Activated CD4-positive, alpha-beta T cell treated with anti-CD3 and anti-CD28 coated beads for 1 hour (primary cell): ENCODE measurements around the gene SPATS2.
"Not testable (repeated sequence)": the region's sequence is repeated elsewhere in the genome, so short reads cannot be mapped to it uniquely, and the experiment has no call there.

Experiments used
- DNase-seq: peaks from one replicate; pipeline ENCODE4 v3.0.0-alpha.2; 2020

The SPATS2 gene

GRCh38 chr12:49414364-49414763 is 47.1 kb downstream of the SPATS2 start:
- DNase-seq, result no peak

DNA sequence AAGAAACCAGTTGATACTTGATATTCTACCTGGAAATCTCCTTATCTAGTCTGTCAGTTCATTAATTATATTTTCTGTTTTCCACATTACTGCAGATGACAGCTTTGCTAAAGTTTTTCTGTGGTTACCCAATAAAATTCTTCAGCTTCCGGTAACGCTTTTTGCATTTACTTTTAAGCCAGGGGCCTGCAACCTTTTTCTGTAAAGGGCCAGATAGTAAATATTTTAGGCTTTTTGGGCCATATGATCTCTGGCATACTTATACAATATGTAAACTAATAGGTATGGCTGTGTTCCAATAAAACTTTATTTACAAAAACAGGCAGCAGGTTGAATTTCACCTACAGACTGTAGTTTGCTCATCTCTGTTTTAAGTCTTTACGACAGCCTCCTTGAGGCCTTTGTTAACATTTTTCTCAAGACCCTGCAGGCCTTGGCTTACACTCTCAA is 48.3 kb downstream of the SPATS2 start:
- DNase-seq, result no peak

DNA sequence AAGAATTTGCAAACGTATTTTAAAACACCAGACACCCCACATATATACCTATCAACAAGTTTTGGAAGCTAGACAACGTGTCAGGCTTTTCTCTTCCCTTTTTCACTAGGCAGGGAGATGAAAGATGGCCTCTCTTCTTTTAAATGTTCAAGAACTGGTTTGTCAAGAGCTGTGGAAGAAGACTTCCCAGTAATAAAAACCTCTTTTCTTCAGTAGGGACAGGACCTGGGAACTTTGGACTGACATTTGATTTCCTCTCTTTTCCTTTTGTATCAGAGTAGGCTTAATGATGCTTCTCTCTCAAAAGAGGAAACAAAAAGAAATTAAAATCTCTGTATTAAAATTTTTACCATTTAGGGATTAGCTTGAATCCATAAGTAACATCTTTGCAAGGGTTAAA is 49.6 kb downstream of the SPATS2 start:
- DNase-seq, result no peak

DNA sequence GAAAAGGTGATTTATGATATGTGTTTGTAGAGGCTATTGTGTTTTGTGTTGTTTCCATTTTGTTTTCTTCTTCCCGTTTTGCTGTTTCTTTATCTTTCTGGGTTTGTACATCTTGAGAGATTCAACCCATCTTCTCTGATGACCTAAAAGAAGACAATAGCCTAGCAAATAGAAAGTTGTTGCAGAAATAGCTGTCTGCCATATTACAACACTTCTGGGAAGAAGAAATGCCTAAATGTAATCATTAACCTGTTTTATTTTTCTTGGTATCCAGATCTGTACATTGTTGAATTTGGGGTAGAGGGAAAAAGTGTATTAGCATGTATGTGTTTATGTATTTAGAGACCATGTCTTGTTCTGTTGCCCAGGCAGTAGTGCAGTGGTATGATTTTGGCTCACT is 50.3 kb downstream of the SPATS2 start:
- no peak for DNase-seq

GRCh38 chr12:49420556-49420955 is 53.3 kb downstream of the SPATS2 start:
- DNase-seq, result no peak

GRCh38 chr12:49422114-49422513 is 54.9 kb downstream of the SPATS2 start:
- DNase-seq, result no peak

DNA sequence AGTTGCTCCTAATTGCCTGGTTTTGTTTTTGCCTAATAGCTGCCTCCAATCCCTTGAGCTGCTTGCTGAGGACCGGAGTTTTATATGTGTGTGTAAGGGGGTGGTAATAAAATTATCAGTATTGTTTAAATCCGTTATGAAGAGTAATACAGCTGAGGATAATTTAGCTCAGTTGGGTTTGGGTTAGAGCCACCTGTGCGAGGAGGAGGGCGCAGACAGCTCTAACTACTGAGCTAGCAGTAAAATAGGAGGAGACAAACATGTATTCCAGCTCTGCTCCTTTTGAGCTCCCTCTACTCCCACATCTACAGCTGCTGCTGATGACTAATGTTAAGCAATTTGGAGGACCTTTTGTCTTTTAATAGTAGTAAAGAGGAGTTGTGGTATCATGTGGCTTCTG is 61.5 kb downstream of the SPATS2 start:
- no peak for DNase-seq

DNA sequence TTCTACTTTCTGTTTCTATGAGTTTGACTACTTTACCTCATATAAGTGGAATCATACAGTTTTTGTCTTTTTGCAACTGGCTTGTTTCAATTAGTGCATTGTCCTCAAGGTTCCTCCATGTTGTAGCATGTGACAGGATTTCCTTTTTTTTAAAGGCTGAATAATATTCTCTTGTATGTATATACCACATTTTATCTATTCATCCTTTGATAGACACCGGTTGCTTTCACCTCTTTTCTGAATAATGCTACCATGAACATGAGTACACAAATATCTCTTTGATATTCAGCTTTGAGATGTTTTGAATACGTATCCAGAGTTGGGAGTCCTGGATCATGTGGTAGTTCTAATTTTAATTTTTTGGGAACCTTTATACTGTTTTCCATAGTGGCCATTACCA is 65.4 kb downstream of the SPATS2 start:
- DNase-seq, result no peak

DNA sequence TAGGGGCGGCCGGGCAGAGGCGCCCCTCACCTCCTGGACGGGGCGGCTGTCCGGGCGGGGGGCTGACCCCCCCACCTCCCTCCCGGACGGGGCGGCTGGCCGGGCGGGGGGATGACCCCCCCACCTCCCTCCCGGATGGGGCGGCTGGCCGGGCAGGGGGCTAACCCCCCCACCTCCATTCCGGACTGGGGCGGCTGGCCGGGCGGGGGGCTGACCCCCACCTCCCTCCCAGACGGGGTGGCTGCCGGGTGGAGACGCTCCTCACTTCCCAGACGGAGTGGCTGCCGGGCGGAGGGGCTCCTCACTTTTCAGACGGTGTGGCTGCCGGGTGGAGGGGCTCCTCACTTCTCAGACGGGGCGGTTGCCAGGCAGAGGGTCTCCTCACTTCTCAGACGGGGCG is 69.5 kb downstream of the SPATS2 start:
- not testable (repeated sequence) for DNase-seq

DNA sequence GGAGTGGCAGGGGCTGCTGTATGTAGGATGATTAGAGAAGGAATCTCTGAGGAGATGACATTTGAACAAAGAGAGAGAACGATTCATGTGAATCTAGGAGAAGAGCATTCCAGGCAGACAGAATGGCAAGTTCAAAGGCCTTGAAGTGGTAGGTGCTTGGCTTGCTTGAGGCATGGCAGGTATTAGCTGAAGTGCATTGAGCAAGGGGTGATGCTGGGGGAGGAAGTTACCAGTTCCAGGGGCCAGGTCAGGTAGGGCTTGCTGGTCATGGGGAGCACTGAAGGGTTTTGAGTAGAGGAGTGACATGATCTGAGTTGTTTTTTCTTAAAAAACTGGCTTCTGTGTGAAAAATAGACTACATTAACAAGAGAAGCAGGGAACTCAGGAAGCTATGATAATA is 71.8 kb downstream of the SPATS2 start:
- no peak for DNase-seq

DNA sequence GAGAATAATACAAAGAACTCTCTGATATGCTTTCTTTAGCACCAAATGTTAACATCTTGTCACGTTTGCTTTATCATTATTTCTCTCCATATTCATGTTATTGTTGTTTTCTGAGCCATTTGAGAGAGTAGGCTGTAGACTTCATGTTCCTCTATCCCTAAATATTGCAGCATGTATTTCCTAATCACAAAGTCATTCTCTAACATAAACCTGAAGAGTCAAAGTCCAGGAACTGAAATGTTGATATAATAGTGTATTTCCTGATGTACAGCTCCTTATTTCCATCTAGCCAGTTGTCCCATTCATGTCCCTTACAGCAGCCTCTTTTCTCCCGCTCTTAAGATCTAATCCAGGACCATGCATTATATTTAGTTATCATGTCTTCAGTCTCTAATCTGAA is 72.8 kb downstream of the SPATS2 start:
- DNase-seq, result no peak

DNA sequence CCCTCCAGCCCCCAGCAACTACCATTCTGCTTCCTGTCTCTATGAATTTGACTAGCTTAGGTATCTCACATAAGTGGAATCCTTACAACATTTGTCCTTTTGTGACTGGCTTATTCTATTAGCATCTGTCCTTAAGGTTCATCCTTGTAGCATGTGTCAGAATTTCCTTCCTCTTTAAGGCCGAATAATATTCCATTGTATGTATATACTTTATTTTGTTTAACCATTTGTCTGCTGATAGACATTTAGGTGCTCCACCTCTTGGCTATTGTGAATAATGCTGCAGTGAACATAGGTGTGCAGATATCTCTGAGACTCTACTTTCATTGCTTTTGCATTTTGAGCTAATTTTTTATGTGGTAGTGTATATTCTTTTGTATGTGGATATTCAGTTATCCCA is 75.7 kb downstream of the SPATS2 start:
- no peak for DNase-seq

GRCh38 chr12:49446571-49446970 is 79.3 kb downstream of the SPATS2 start:
- no peak for DNase-seq

GRCh38 chr12:49448858-49449257 is 81.6 kb downstream of the SPATS2 start:
- DNase-seq, result no peak

GRCh38 chr12:49451468-49452259 is 84.4 kb downstream of the SPATS2 start:
- DNase-seq, result no peak

- no peak for DNase-seq
Observed at GRCh38 chr12:49455501-49455900, 88.2 kb downstream of the SPATS2 start.

DNA sequence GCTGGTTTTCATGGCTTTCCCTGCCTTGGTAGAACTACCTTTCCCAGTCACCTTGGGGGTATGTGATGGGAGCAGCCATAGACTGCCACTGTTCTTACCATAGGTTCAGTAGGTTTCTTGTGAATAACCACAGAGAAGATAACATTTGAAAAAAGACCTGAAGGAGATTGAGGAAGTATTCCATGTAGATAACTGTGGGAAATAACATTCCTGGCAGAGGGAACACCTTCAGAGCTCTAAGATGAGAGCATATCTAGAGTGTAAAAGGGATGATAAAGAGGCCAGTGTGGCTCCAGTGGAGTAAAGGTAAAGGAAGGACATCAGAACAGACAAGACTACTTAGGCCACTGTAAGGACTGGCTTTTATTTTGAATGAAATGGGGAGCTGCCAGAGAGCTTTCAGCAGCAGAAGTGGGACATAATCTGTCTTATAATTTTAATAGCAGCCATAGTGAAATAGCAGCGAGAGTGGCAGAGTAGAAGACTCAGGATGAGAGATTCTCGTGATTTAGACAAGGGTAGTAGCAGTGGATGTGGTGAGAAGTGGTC is 88.9 kb downstream of the SPATS2 start:
- DNase-seq, result no peak

DNA sequence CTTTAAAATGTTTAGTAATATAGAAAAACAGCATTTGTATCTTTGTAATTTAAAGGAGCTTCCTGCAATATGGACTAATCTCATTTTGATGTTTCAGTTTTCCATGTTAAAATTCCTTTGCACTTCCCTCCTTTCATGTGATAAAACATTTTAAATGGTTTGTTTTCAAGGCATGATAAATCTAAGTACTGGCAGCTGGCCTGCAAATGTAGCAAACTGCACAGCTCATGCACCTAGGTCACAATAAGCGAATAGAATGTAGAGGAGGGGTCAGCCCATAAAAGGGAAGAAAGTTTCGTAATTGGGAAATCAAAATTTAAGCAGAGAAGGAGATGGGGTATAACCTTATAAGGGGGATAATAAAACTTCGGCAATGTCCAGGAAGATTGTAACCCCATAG is 91.6 kb downstream of the SPATS2 start:
- DNase-seq, result no peak

GRCh38 chr12:49461221-49461620 is 94.0 kb downstream of the SPATS2 start:
- no peak for DNase-seq

GRCh38 chr12:49462083-49462744 is 95.0 kb downstream of the SPATS2 start:
- DNase-seq, result no peak

GRCh38 chr12:49465132-49465531 is 97.9 kb downstream of the SPATS2 start:
- no peak for DNase-seq

- no peak for DNase-seq
Observed at GRCh38 chr12:49470986-49471385, 103.7 kb downstream of the SPATS2 start.

GRCh38 chr12:49471557-49471956 is 104.3 kb downstream of the SPATS2 start:
- no peak for DNase-seq

GRCh38 chr12:49476091-49476490 is 108.8 kb downstream of the SPATS2 start:
- no peak for DNase-seq
